HEK293 (cell line): ENCODE data around the gene KANSL1.
A peak's percentile ranks its signal among the peaks of the same experiment; 100 is the strongest.

Experiments
- BCL11A ChIP-seq: fragments of 450-650 bp; formaldehyde crosslinking; IDR thresholded peaks from 2 replicates; pipeline ENCODE4 v1.5.1; 2016; ENCODE audit warnings: low read depth, missing biosample characterization, missing genetic modification characterization
- GLIS1 ChIP-seq: fragments of 450-650 bp; formaldehyde crosslinking; IDR thresholded peaks from 2 replicates; pipeline ENCODE4 v1.5.1; 2016; ENCODE audit warnings: missing biosample characterization, missing genetic modification characterization
- KLF16 ChIP-seq: fragments of 450-650 bp; formaldehyde crosslinking; IDR thresholded peaks from 2 replicates; pipeline ENCODE4 v1.5.1; 2017; ENCODE audit warnings: missing biosample characterization, missing genetic modification characterization
- MZF1 ChIP-seq: fragments of 450-650 bp; formaldehyde crosslinking; IDR thresholded peaks from 2 replicates; pipeline ENCODE4 v1.5.1; 2017; ENCODE audit warnings: missing biosample characterization, missing genetic modification characterization, borderline replicate concordance
- PRDM1 ChIP-seq: fragments of 450-650 bp; formaldehyde crosslinking; IDR thresholded peaks from 2 replicates; pipeline ENCODE4; 2016; ENCODE audit warnings: missing biosample characterization, missing genetic modification characterization
- REPIN1 ChIP-seq: fragments of 450-650 bp; formaldehyde crosslinking; IDR thresholded peaks from 2 replicates; pipeline ENCODE4 v1.5.1; 2017; ENCODE audit warnings: missing biosample characterization, missing genetic modification characterization, low read depth
- SCRT1 ChIP-seq: fragments of 450-650 bp; formaldehyde crosslinking; IDR thresholded peaks from 2 replicates; pipeline ENCODE4 v1.5.1; 2016; ENCODE audit warnings: missing biosample characterization, missing genetic modification characterization, borderline replicate concordance
- SP2 ChIP-seq: fragments of 450-650 bp; formaldehyde crosslinking; IDR thresholded peaks from 2 replicates; pipeline ENCODE4 v1.5.1; 2016; ENCODE audit warnings: missing biosample characterization, missing genetic modification characterization
- YY1 ChIP-seq: fragments of 450-650 bp; formaldehyde crosslinking; IDR thresholded peaks from 2 replicates; pipeline ENCODE4 v1.5.1; 2018; ENCODE audit warnings: missing biosample characterization, missing genetic modification characterization
- ZBTB17 ChIP-seq: fragments of 450-650 bp; formaldehyde crosslinking; IDR thresholded peaks from 2 replicates; pipeline ENCODE4 v1.5.1; 2016; ENCODE audit warnings: missing biosample characterization, missing genetic modification characterization
- ZEB2 ChIP-seq: fragments of 450-650 bp; formaldehyde crosslinking; IDR thresholded peaks from 2 replicates; pipeline ENCODE4 v1.5.1; 2016; ENCODE audit warnings: missing biosample characterization, missing genetic modification characterization
- ZNF146 ChIP-seq: fragments of 450-650 bp; formaldehyde crosslinking; IDR thresholded peaks from 2 replicates; pipeline ENCODE4 v1.5.1; 2016; ENCODE audit warnings: missing biosample characterization, missing genetic modification characterization
- ZNF155 ChIP-seq: fragments of 450-650 bp; formaldehyde crosslinking; IDR thresholded peaks from 2 replicates; pipeline ENCODE4 v1.5.1; 2016; ENCODE audit warnings: missing biosample characterization, missing genetic modification characterization
- ZNF211 ChIP-seq: fragments of 450-650 bp; formaldehyde crosslinking; IDR thresholded peaks from 2 replicates; pipeline ENCODE4 v1.5.1; 2016; ENCODE audit warnings: low read depth, missing biosample characterization, missing genetic modification characterization
- ZNF221 ChIP-seq: fragments of 450-650 bp; formaldehyde crosslinking; IDR thresholded peaks from 2 replicates; pipeline ENCODE4 v1.5.1; 2017; ENCODE audit warnings: missing biosample characterization, missing genetic modification characterization, borderline replicate concordance
- ZNF292 ChIP-seq: fragments of 450-650 bp; formaldehyde crosslinking; IDR thresholded peaks from 2 replicates; pipeline ENCODE4 v1.5.1; 2016; ENCODE audit warnings: low read depth, missing biosample characterization, missing genetic modification characterization, borderline replicate concordance
- ZNF311 ChIP-seq: fragments of 450-650 bp; formaldehyde crosslinking; IDR thresholded peaks from 2 replicates; pipeline ENCODE4 v1.5.1; 2017; ENCODE audit warnings: missing biosample characterization, missing genetic modification characterization, borderline replicate concordance
- ZNF404 ChIP-seq: fragments of 450-650 bp; formaldehyde crosslinking; IDR thresholded peaks from 2 replicates; pipeline ENCODE4 v1.5.1; 2017; ENCODE audit warnings: missing biosample characterization, missing genetic modification characterization
- ZNF510 ChIP-seq: fragments of 450-650 bp; formaldehyde crosslinking; IDR thresholded peaks from 2 replicates; pipeline ENCODE4 v1.5.1; 2018; ENCODE audit warnings: mild to moderate bottlenecking, missing genetic modification characterization, missing biosample characterization; ENCODE audit not compliant: insufficient replicate concordance
- ZNF529 ChIP-seq: fragments of 450-650 bp; formaldehyde crosslinking; IDR thresholded peaks from 2 replicates; pipeline ENCODE4 v1.5.1; 2017; ENCODE audit warnings: missing genetic modification characterization, missing biosample characterization; ENCODE audit not compliant: insufficient replicate concordance
- ZNF530 ChIP-seq: fragments of 450-650 bp; formaldehyde crosslinking; IDR thresholded peaks from 2 replicates; pipeline ENCODE4 v1.5.1; 2016; ENCODE audit warnings: low read depth, missing biosample characterization, missing genetic modification characterization
- ZNF626 ChIP-seq: fragments of 450-650 bp; sonication (Bioruptor Pico); formaldehyde crosslinking; IDR thresholded peaks from 2 replicates; pipeline ENCODE4 v1.5.1; 2018; ENCODE audit warnings: missing biosample characterization, missing genetic modification characterization, inconsistent platforms
- ZNF654 ChIP-seq: fragments of 450-650 bp; formaldehyde crosslinking; IDR thresholded peaks from 2 replicates; pipeline ENCODE4 v1.5.1; 2016; ENCODE audit warnings: low read depth, missing biosample characterization, missing genetic modification characterization
- ZNF660 ChIP-seq: fragments of 450-650 bp; IDR thresholded peaks from 2 replicates; pipeline ENCODE4 v1.5.1; 2018; ENCODE audit warnings: missing biosample characterization, mild to moderate bottlenecking, missing genetic modification characterization
- ZNF76 ChIP-seq: fragments of 450-650 bp; formaldehyde crosslinking; IDR thresholded peaks from 2 replicates; pipeline ENCODE4; 2016; ENCODE audit warnings: low read depth, missing biosample characterization, missing genetic modification characterization, borderline replicate concordance
- ZNF768 ChIP-seq: fragments of 450-650 bp; formaldehyde crosslinking; IDR thresholded peaks from 2 replicates; pipeline ENCODE4 v1.5.1; 2018; ENCODE audit warnings: missing biosample characterization, mild to moderate bottlenecking, missing genetic modification characterization
- ZNF830 ChIP-seq: fragments of 450-650 bp; IDR thresholded peaks from 2 replicates; pipeline ENCODE4 v1.5.0; 2018; ENCODE audit warnings: missing biosample characterization, missing genetic modification characterization, low read depth, mild to moderate bottlenecking, moderate library complexity
- ZNF843 ChIP-seq: fragments of 450-650 bp; formaldehyde crosslinking; IDR thresholded peaks from 2 replicates; pipeline ENCODE4 v1.5.1; 2016; ENCODE audit warnings: missing biosample characterization, missing genetic modification characterization
- ZXDB ChIP-seq: fragments of 450-650 bp; formaldehyde crosslinking; IDR thresholded peaks from 2 replicates; pipeline ENCODE4 v1.5.1; 2016; ENCODE audit warnings: missing biosample characterization, missing genetic modification characterization
- TF ChIP-seq, protein P1 (sequence below): fragments of 450-650 bp; formaldehyde crosslinking; IDR thresholded peaks from 2 replicates; pipeline ENCODE4 v1.5.1; 2016; ENCODE audit warnings: missing biosample characterization, missing genetic modification characterization
- TF ChIP-seq, protein P2 (sequence below): fragments of 450-650 bp; formaldehyde crosslinking; IDR thresholded peaks from 2 replicates; pipeline ENCODE4 v1.5.1; 2016; ENCODE audit warnings: missing biosample characterization, missing genetic modification characterization
- TF ChIP-seq, protein P3 (sequence below): fragments of 450-650 bp; formaldehyde crosslinking; IDR thresholded peaks from 2 replicates; pipeline ENCODE4 v1.5.1; 2017; ENCODE audit warnings: missing biosample characterization, missing genetic modification characterization
- TF ChIP-seq, protein P4 (sequence below): fragments of 450-650 bp; formaldehyde crosslinking; IDR thresholded peaks from 2 replicates; pipeline ENCODE4 v1.5.1; 2016; ENCODE audit warnings: missing biosample characterization, missing genetic modification characterization
- TF ChIP-seq, protein P5 (sequence below): fragments of 450-650 bp; formaldehyde crosslinking; IDR thresholded peaks from 2 replicates; pipeline ENCODE4 v1.5.1; 2016; ENCODE audit warnings: missing biosample characterization, missing genetic modification characterization

Gene KANSL1

DNA sequence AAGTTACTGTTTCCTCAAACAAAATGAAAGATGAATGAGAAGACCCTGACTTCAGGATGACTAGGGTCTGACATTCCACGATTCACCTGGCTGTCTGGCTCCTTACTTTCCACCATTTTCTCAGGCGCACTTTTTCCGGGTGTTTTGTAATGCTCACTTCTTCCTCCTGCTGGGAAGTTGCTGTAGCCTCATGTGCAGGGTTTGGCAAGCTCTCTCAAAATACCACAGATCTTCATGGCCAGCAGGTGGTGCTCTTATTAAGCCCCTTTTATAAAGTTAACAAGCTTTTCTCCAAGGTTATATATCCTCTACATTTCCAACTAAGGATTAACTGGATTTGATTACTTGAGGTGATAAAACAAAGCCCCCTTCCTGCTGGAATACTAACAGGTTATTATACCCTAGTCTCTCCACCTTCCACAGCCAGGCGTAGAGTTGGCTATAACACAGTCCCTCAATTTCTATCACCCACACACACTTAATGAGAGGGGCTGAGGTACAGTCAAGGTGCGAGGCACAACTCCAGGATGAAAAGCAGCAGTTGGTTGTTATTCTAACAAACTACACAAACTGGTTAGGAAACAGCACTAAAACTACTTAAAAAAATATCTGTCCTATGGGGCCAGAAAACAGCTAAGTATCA lies 148.8 kb downstream of the KANSL1 start (continued):
- TF ChIP-seq, protein P1, sequence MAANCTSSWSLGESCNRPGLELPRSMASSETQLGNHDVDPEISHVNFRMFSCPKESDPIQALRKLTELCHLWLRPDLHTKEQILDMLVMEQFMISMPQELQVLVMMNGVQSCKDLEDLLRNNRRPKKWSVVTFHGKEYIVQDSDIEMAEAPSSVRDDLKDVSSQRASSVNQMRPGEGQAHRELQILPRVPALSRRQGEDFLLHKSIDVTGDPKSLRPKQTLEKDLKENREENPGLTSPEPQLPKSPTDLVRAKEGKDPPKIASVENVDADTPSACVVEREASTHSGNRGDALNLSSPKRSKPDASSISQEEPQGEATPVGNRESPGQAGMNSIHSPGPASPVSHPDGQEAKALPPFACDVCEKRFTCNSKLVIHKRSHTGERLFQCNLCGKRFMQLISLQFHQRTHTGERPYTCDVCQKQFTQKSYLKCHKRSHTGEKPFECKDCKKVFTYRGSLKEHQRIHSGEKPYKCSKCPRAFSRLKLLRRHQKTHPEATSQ (tag by site-specific recombination) = no peak
- TF ChIP-seq ZNF654 (tag by site-specific recombination) (peak; percentile 83), GLIS1 (tag by site-specific recombination) (no peak), SP2 (tag by site-specific recombination) (no peak), YY1 (tag by site-specific recombination) (no peak), ZNF311 (tag by site-specific recombination) (no peak), ZNF146 (tag by site-specific recombination) (no peak), ZNF404 (tag by site-specific recombination) (no peak), KLF16 (no peak), ZNF292 (no peak), ZNF768 (no peak), ZNF830 (tag by site-specific recombination) (no peak), ZNF211 (tag by site-specific recombination) (no peak), ZNF530 (no peak), ZBTB17 (tag by site-specific recombination) (no peak), ZXDB (0 out of 2 replicates have a peak, but pooled peaks have one; percentile 12), ZNF221 (no peak), ZNF660 (tag by site-specific recombination) (peak; percentile 86; the same call in 1 of the 2 replicates), ZNF529 (tag by site-specific recombination) (no peak), ZNF843 (peak; percentile 13; the same call in 1 of the 2 replicates), ZEB2 (0 out of 2 replicates have a peak, but pooled peaks have one; percentile 36), ZNF76 (tag by site-specific recombination) (no peak), ZNF626 (tag by site-specific recombination) (no peak), ZNF155 (tag by site-specific recombination) (no peak), SCRT1 (tag by site-specific recombination) (no peak), ZNF510 (tag by site-specific recombination) (no peak), MZF1 (tag by site-specific recombination) (no peak), PRDM1 (tag by site-specific recombination) (peak; percentile 79), BCL11A (tag by site-specific recombination) (no peak), REPIN1 (no peak)
- TF ChIP-seq, protein P2, sequence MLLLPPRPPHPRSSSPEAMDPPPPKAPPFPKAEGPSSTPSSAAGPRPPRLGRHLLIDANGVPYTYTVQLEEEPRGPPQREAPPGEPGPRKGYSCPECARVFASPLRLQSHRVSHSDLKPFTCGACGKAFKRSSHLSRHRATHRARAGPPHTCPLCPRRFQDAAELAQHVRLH (tag by site-specific recombination) = no peak
- TF ChIP-seq, protein P3, sequence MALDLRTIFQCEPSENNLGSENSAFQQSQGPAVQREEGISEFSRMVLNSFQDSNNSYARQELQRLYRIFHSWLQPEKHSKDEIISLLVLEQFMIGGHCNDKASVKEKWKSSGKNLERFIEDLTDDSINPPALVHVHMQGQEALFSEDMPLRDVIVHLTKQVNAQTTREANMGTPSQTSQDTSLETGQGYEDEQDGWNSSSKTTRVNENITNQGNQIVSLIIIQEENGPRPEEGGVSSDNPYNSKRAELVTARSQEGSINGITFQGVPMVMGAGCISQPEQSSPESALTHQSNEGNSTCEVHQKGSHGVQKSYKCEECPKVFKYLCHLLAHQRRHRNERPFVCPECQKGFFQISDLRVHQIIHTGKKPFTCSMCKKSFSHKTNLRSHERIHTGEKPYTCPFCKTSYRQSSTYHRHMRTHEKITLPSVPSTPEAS (tag by site-specific recombination) = no peak
- TF ChIP-seq, protein P4, sequence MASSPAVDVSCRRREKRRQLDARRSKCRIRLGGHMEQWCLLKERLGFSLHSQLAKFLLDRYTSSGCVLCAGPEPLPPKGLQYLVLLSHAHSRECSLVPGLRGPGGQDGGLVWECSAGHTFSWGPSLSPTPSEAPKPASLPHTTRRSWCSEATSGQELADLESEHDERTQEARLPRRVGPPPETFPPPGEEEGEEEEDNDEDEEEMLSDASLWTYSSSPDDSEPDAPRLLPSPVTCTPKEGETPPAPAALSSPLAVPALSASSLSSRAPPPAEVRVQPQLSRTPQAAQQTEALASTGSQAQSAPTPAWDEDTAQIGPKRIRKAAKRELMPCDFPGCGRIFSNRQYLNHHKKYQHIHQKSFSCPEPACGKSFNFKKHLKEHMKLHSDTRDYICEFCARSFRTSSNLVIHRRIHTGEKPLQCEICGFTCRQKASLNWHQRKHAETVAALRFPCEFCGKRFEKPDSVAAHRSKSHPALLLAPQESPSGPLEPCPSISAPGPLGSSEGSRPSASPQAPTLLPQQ (tag by site-specific recombination) = no peak
- TF ChIP-seq, protein P5, sequence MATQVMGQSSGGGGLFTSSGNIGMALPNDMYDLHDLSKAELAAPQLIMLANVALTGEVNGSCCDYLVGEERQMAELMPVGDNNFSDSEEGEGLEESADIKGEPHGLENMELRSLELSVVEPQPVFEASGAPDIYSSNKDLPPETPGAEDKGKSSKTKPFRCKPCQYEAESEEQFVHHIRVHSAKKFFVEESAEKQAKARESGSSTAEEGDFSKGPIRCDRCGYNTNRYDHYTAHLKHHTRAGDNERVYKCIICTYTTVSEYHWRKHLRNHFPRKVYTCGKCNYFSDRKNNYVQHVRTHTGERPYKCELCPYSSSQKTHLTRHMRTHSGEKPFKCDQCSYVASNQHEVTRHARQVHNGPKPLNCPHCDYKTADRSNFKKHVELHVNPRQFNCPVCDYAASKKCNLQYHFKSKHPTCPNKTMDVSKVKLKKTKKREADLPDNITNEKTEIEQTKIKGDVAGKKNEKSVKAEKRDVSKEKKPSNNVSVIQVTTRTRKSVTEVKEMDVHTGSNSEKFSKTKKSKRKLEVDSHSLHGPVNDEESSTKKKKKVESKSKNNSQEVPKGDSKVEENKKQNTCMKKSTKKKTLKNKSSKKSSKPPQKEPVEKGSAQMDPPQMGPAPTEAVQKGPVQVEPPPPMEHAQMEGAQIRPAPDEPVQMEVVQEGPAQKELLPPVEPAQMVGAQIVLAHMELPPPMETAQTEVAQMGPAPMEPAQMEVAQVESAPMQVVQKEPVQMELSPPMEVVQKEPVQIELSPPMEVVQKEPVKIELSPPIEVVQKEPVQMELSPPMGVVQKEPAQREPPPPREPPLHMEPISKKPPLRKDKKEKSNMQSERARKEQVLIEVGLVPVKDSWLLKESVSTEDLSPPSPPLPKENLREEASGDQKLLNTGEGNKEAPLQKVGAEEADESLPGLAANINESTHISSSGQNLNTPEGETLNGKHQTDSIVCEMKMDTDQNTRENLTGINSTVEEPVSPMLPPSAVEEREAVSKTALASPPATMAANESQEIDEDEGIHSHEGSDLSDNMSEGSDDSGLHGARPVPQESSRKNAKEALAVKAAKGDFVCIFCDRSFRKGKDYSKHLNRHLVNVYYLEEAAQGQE = no peak
